GM18502 (cell line): ENCODE results near the gene S1PR2.
"Not testable (repeated sequence)": the region's sequence is repeated elsewhere in the genome, so short reads cannot be mapped to it uniquely, and the experiment has no call there.

Experiments
- ATAC-seq: cut with Tn5 transposase; IDR thresholded peaks from one replicate; pipeline ENCODE4 v1.9.1; 2021; ENCODE audit warnings: mild to moderate bottlenecking; ENCODE audit not compliant: unreplicated experiment, poor library complexity

S1PR2 gene

DNA sequence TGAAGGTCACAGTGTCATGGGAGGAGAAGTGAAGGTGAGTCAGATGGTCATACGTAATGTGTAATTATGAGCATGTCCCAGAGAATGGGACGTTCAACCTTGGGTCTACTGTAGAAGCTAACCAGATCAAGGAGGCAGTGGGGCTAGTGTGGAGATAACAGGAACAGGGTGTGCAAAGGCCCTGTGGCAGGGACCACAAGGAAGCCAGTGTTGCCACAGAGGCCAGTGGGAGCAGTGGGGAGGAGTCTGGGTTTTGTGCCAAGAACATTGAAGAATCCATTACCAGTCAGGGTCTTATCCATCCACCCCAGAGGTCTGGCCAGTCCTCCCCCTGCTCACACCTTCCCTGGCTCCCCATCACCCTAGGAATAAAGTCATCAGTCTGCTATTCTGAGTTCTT is 24.2 kb upstream of the S1PR2 start:
- ATAC-seq = no peak

DNA sequence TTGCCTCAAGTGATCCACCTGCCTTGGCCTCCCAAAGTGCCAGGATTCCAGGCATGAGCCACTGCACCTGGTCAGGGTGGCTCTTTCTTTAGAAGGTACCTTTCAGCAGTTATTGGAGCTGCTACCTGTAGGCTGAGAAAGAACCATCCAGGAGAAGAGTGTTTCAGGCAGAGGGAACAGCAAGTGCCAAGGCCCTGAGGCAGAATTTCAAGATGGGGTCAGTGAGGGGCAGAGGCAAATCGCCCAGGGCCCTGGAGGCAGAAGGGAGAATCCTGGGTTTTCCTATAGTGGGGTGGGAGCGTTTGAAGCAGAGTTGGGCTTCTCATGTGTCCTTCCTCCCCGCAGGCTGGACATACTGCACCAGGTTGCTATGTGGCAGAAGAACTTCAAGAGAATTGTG is 23.1 kb upstream of the S1PR2 start:
- ATAC-seq = no peak

DNA sequence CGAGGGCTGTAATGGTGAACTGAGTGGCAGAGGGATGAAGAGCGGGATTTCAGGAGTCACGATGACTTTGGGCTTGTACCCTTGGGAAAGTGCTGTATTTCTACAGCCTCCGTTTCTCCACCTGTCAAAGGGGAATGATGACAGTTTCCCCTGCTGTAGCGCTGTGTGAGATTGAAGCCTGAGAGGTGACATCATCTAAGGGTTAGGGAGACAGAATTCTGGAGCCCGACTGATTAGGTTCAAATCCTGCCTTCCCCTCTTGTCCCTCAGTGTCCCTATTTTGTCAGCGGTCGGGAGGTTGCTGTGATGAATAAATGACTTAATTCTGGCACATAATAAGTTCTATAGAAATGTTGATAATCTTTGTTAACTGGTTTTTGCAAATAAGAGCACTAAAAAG is 21.6 kb upstream of the S1PR2 start:
- no peak for ATAC-seq

DNA sequence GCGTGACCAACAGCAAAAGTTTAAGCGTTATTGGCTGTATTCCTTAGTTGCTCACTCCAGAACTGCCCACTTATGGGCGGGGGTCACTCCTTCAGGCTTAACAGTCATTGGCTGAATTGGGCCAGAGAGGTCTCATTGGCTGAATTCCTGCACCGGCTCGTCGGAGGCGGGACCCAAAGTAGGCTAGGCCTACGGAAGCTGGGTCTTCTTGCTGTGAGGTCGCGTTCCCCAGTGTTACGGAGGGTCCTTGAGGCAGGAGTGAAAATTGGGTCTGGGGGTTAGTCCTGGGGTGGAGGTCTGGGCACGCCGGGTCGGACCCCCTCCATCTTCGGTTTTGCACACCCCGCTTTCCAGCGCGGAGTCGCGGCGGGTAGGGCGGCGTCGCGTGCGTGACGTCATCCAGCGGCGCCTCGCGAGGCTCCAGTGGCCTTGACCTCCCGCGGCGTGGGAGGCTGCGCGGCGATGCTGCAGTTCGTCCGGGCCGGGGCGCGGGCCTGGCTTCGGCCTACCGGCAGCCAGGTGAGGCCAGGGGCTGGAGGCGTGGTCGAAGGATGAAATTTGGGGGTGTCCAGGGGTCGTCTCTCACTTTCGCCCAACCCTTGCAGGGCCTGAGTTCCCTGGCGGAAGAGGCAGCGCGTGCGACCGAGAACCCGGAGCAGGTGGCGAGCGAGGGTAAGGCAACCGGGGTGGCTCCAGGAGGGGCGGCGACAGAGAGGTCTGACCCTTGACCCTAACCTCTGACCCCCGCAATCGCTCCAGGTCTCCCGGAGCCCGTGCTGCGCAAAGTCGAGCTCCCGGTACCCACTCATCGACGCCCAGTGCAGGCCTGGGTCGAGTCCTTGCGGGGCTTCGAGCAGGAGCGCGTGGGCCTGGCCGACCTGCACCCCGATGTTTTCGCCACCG is 20.9 kb upstream of the S1PR2 start, which contains the start of gene MRPL4:
TSS of gene MRPL4 (plus strand) at position 423 of the 903 bp plus-strand sequence. CDS start at position 463, 40 bp downstream.
- peak; percentile 88 for ATAC-seq

DNA sequence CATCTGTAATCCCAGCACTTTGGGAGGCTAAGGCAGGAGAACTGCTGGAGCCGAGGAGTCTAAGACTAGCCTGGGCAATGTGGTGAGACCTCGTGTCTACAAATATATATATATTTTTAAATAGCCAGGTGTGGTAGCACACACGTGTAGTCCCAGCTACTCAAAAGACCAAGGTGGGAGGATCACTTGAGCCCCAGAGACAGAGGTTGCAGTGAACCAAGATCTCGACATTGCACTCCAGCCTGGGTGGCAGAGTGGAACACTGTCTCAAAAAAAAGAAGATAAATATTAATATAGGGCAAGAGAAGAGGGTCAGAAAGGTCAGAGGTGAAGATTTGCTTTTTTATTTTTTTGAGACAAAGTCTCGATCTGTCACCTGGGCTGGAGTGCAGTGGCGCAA is 15.4 kb upstream of the S1PR2 start:
- no peak for ATAC-seq

DNA sequence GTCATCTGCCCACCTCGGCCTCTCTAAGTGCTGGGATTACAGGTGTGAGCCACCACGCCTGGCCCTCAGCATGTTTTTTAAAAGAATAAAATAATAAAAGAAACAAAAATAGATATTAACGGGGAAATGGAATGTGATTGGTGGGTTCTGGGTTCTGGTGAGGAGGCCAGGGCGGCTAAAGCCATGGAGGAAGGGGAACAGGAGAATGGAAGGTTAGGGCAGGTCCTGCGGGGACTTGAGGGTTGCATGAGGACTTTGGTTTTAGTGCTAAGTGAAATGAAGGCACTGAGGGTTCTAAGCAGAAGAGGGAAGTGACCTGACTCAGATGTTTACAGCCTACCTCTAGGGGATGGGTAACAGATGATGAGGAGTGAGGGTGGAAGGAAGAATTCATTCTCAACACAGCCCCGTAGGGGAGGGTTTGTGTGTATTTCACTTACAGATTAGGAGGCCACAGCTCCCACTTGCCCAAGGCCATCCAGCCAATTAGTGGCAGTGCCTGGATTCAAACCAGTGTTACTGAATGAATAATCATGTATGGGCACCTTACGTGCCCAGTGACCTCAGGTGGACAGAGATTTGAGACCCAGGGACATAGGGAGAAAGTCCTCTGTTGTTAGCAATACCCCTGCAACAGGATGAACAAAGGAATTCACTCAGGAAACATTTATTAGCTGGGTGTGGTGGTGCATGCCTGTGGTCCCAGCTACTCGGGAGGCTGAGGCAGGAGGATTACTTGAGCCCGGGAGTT is 14.2 kb upstream of the S1PR2 start:
- no peak for ATAC-seq

DNA sequence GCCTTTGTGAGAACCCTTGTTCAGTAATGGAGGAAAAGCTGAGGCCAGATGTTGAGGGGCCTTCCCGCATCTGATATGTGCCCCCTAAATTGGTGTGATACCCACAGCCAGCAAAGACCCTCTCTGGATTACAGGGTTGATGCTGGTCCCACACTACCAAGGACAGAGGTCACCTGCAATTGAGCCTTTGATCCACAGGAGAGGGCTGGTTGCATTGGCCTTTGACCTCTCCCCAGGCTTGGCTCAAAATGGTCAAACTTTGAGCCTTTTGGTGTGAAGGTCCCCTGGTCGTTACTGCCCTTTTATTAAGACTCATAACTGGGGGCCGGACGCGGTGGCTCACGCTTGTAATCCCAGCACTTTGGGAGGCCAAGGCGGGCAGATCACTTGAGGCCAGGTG is 12.5 kb upstream of the S1PR2 start:
- no peak for ATAC-seq

DNA sequence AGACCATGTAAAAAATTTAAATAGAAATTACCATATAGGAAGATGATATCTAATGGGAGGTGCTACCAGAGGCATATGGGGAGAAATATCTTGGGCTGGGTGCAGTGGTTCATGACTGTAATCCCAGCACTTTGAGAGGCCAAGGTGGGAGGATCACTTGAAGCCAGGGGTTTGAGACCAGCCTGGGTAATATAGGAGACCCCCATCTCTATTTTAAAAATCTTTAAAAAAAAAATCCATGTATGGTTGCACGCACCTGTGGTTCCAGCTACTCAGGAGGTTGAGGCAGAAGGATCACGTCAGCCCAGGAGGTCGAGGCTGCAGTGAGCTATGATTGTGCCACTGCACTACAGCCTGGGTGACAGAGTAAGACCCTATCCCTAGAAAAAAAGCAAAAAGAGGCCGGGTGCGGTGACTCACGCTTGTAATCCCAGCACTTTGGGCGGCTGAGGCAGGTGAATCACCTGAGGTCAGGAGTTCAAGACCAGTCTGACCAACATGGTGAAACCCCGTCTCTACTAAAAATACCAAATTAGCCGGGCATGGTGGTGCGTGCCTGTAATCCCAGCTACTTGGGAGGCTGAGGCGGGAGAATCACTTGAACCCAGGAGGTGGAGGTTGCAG is 10.8 kb upstream of the S1PR2 start:
- ATAC-seq = not testable (repeated sequence)

DNA sequence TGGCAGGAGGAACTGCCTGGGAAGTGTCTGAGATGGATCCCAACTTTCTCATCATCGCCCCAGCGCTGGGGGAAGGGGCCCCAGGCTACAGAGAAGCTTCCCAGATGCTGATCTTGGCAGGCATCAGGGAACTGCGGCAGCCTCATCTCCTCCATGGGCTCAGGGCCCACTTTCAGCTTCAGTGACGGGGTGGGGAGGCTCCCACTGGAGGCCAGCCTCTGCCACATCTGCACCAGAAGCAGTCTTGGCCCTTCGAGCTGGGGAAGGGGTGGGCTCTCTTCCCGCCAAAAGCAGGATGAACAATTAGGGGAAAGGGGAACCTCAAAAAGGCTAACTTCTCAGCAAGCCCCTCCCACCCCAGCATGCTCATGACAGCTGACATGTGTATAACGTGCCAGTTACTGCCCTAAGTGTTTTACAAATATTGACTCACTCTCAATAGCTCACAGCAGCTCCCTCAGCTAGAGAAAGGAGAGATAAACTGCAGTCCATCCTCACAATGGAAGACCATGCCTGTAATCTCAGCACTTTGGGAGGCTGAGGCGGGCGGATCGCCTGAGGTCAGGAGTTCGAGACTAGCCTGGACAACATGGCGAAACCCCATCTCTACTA is 7.1 kb upstream of the S1PR2 start:
- ATAC-seq = no peak

DNA sequence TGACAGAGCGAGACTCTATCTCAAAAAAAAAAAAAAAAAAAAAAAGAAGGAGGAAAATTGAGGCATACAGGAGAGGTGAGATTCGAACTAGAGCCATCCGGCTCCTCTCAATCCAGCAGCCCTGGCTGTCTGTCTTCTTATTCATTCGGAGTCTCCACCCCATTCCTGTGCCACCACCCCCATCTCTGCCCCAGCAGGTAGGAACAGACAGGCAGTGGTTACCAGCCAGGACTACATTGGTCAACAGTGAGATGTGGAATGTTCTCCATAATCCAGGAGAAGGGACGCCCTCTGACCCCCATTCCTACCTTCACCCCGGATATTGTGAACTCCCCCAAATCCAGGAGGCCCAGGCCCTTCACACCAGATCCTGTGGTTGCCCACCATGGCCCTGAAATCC is 6.6 kb upstream of the S1PR2 start:
- no peak for ATAC-seq

DNA sequence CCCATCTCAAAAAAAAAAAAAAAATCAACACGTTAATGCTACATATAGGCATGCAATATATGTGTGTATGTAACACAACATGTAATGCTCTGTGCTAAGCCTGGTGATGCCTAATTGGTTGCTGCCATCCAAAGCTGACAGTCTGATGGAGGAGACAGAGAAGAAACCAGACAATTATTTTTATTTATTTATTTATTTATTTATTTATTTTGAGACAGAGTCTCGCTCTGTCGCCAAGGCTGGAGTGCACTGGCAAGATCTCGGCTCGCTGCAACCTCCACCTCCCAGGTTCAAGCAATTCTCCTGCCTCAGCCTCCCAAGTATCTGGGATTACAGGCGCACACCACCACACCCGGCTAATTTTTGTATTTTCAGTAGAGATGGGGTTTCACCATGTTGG is 4.3 kb upstream of the S1PR2 start:
- not testable (repeated sequence) for ATAC-seq

DNA sequence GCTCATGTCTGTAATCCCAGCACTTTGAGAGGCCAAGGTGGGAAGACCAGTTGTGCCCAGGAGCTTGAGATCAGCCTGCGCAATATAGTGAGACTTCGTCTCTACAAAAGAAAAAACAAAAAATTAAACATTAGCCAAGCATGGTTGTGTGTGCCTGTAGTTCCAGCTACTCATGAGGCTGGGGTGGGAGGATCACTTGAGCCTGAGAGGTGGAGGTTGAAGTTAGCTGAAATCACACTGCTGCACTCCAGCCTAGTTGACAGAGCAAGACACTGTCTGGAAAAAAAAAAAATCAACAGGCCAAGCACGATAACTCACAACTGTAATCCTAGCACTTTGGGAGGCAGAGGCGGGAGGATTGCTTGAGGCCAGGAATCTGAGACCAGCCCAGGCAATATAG is 3.9 kb upstream of the S1PR2 start:
- no peak for ATAC-seq

DNA sequence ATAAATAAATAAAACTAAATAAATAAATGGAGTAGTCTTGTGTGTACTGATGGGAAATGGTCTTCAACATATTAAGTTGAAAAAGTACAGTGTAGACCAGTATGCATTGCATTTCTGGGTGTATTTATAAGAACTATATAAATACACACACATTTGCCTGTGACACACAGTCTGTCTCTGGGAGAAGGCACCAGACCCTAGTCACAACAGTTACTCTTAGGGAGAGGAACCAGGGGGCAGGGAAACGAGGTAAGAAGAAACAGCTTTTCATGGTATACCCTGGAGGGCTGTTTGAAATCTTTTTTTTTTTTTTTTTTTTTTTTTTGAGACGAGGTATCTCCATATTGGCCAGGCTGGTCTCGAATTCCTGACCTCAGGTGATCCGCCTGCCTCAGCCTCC is 2.8 kb upstream of the S1PR2 start:
- no peak for ATAC-seq

DNA sequence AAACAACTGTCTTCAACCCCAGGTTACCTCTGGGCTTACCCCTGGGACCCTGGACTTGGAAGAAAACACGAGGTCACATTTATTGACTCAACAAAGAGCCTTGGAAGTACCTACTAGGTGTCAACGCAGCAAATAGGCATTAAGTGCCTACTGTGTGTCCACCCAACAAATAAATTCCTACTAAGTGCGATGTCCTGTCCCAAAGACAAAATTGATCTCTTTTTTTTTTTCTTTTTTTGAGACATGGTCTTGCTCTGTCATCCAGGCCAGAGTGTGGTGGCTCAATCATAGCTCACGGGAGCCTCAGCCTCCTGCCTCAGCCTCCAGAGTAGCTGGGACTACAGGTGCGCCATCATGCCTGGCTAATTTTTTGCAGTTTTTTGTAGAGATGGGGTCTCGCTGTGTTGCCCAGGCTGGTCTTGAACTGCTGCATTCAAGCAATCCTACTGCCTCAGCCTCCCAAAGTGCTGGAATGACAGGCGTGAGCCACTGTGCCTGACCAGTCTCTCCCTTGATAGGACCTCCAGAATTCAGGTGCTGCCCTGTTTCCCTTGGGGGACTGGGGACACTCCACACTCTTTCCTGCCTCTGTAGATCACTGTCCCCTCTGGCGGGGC is 589 bp upstream of the S1PR2 start:
- ATAC-seq = no peak

DNA sequence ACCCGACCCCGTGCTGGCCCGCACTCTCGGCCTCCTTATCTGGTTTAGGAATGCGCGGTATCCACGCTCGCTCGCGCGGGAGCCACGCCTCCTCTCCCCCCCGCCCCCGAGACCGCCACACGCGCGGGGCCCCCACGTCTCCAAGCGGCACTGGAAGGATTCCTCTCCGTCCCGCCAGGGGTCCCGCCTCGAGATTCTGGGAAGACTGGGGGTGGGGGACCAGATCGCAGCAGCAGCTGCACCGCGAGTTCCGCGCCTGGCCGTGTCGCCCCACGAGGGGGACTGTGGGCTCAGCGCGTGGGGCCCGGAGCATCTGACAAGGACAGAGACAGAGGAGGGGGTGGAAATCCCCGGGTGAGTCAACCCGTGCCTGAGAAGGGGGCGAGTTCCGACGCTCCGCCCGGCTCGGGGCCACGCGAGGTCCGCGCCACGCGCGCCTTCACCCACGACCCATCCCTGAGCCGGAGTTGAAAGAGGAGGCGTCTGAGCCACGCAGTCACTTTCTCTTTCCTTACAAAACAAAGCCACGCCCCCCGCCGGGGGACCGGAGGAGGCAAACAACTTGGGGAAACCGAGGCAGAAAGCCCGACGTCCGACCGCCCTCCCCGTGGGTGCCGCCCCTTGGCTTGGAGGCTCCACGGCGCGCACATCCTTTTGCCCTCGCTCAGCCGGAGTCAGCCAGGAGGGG is 814 bp downstream of the S1PR2 start:
- peak; percentile 13 for ATAC-seq

DNA sequence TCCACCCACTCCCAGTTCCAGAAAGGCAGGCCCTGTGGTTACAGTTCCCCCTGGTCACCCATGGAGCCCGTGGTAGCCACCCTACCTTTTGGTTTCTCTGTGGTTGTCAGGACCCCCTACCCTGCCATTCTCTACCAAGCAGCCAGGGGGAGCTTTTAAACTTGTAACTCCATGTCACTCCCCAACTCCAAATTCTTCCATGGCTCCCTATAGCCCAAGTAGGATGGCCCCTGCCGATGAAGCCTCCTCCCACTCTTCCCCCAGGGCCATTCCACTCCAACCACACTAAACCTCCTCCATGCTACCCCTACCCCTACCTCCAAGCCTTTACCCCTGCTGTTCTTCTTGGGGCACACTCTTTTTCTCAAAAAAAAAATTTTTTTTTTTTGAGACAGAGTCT is 2.2 kb downstream of the S1PR2 start:
- no peak for ATAC-seq

DNA sequence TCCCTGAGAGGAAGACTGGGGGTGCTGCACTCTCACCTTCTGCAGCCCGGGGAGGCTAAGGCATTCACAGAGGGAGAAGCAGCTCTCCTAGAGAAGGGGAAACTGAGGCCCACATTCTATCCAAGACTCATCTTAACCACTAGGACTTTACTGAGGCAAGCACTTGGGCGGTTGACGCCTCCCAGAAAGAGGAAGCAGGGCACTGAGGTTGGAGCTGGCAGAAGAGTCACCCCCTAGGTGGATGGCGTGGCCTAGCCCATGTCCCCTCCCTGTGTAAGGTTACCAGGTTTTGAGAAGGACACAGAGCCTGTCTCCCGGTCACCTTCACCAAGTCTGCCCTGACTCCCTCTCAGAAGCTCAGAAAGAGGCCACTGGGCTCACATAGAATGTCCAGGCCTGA is 2.7 kb downstream of the S1PR2 start:
- no peak for ATAC-seq

DNA sequence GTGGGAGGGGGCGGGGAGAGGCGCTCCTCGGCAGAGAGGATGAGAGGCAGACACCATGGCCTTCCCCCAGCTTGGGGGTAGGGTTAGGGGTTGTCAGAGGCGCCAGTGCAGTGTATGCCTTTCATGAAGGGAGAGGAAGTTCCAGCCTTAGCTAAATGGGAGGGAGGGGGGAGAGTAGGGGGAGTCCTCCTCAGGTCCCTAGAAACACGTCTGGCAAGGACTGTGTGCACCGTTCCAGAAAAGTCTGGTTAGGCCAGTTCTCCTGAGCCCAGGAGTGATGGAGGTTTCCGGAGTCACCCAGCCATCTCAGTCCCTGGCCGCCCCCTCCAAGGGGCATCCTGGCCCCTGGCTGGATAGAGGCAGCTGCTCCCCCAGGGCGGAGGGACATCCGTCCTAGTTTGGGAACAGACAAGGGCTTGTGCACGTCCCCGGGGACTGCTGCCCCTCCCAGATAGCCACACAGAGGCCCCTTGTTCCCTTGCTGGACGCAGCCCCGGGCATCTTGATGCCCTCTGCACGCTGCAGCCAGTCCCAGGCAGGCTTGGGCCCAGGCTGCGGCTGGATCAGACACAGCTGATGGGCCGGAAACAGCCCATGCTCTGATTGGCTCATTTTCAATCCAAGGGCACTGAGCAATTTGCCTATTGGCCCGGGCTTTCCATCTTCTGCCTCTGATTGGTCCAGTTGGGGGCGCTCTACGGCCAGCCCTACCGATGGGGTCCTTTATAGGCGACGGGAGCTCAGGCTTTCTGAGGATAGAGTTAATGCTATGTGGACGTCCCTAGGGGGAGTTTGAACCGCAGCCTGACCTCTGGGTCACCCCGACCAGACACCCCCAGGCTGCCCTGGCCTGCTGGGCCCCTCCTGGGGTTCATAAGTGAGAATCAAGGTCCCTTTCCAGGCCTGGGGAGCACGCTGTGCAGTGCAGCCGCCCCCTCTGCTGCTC is 3.8 kb downstream of the S1PR2 start:
- no peak for ATAC-seq
